GM18867 (cell line): Measurements from ENCODE around the gene HDAC10.

ENCODE experiments used
- ATAC-seq: cut with Tn5 transposase; IDR thresholded peaks from one replicate; pipeline ENCODE4 v1.9.1; 2021; ENCODE audit warnings: mild to moderate bottlenecking, moderate library complexity; ENCODE audit not compliant: unreplicated experiment

The HDAC10 gene

DNA sequence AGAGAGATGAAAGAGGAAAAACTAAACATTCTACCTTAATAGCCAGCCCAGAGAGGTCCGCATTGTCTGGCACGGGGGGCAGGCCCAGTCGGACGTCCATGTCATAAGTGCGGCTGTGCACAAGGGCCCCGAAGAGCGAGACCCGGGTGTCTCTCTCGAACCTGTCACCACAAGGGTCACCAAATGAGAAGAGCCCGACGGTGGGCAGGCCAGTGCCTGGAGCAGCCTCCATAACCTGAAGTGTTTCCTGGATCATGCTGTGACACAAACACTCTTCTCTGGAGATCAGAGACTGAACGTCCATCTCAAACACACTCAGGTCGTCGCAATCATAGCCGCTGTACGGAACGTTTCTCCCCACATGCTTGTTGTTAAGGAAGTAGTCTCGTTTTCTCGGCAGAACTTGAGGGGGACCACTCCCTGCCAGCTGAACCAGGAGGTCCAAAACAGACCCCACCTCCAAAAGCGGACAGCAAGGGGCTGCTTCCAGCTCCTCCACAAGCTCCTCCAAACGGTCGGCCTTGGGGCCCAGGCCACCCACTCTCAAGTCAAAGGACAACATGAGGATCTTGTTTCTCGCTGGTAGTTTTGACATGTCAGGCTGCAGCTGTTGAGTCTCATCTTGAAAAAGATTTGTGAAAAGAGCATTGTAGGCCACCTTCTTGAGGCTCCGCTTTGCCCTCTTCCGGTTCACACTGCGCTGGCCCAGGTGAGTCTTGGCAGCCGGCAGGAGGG, 7.2 kb downstream of the HDAC10 start:
- ATAC-seq: no peak

DNA sequence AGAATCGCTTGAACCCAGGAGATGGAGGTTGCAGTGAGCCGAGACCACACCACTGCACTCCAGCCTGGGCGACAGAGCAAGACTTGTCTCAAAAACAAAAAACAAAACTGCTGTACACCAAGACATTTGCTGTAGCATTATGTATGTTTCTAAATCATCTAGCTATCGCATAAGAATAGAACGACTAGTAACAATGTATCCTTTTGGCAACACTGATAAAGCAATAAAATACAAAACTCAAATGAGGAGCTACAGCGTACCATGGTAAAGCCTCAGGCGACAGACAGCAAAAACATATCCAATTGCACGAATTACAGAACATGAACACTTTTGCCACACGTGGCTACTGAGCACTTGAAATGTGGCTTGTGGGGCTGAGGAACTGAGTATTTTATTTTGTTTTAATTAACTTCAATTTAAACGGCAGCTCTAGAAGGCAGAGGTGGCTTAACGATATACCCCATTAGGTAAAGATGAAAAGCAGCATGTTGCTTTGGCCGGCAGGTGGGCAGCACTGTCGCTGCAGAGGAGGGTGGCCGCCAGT, 8.6 kb downstream of the HDAC10 start:
- no peak for ATAC-seq

DNA sequence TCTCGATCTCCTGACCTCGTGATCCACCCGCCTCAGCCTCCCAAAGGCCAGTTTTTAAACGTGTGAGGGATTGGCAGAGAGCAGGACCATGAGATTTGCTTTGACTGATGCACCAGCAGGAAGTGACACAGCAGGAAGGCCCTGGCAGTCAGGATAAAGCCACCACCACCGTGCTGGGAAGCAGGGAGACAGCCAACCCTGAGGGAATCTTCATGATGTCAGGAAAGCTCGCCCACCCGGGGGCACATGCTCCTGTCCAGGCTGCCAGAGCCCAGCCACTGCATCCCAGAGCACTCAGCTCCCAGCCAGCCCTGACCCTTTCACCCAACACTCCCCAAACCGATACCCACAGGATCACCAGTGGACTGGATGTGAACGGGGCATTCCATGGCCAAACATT, 12.3 kb downstream of the HDAC10 start:
- ATAC-seq: no peak

DNA sequence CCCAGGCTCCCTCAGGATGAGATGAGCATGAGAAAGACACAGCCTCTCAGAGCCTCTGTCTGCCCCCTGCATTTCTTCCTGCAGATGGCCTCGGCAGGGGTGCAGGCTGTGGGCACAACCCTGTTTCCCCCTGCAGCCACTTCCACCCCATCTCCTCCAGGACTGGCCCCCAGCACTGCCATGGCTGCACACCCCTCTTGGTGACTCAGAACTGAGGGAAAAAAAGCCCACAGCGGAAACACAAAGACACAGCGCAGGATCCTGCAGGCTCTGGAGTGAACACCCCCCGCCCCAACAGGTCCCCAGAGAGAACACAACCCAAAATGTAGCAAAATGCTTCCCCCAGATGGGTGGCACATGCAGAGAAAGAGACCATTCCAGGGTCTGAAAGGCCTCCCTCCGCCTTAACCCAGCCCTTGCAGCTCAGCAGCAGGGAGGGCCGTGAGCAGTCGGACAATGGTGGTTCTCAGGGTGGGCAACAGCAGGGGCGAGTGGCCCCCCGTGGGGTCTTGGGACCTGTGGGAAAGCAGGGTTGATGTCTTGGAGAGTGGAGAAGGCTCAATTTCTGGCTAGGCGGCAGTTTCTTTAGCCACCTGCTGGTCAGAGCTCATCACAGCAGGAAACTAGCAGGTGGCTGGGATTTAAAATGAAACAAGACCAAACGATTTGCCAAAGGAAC, 14.2 kb downstream of the HDAC10 start:
- ATAC-seq: no peak

DNA sequence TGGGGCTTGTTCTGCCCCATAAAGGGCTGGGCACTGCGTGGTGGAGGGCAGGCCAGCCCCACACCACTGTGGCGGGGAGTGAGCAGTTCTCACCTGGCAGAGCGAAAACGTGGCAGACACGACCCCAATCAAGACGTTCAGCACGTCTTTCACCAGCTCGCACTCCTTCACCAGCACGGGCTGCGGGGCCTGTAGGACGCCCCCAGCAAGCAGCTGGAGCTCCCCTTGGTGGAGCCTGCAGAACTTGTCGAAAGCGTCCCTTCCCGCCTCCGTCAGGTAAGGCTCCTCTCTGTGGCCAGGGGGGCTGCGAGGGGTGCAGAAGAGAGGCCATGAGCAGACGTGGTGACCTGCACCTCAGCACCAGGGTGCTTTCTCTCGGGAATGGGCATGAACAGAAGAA, 17.8 kb downstream of the HDAC10 start:
- ATAC-seq: no peak

DNA sequence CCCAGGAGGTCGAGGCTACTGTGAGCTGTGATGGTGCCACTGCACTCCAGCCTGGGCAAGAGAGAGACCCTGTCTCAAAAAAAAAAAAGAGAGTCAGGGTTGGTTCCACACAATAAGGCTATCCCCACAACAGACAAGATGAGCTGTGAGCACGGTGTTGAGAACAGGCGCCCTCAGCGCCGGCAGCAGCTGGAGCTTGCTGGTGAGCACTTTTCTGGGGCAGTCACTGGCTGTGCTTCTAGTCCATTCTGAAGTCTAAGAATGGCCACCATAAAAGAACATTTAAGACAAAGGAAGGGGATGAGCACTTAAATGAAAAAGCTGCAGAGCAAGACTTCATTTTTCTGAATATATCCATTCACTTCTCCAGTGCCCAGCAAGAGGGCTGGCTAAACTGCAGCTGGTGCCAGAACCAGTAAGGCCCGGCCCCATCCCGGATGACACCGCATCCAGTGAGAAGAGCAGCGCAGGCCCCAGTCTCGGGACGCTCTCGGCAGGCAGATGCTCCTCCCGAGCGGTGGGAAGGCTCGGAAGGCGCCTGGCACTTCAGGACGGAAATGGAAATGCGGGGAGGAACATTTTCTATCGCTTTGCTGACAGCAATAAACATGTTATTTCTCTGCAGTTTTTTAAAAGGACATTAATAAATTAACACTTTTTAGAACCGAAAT, 18.4 kb downstream of the HDAC10 start:
- ATAC-seq: no peak

DNA sequence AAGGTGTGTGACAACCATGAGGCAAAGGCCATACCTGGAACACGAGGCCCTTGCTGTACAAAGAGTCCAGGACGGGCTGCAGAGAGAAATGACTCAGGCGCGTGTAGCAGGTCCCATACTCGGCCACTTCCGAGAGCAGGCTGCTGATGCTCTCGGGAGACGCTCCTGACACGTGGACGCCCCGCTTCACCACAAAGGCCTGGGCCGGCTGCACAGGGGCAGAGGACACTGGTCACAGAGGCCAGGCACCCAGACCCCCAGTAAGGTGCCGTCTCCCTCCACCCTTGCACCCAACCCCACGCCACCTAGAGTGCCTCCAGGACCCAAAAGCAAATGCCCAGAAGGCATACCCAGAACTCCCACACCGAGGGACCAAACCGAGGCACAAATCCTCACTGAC, 21.7 kb downstream of the HDAC10 start:
- no peak for ATAC-seq

DNA sequence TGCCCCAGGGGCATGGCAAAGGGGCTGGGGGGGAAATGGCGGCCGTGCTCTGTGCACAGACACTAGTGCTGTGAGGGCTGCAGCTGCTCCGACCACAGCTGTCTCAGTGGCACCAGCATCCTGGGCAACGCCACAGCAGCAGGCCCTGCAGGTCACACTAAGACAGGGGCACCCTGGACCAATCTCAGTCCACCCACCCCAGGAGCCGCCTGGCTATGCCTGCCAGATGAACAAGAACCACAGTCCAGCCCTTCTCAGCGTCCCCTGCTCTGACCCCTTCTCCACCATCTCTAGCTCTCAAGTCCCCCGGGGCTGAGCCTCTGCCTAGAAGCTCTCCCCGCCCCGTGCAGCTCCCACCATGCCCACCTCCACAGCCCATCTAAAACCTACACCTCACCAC, 22.7 kb downstream of the HDAC10 start:
- ATAC-seq: no peak

DNA sequence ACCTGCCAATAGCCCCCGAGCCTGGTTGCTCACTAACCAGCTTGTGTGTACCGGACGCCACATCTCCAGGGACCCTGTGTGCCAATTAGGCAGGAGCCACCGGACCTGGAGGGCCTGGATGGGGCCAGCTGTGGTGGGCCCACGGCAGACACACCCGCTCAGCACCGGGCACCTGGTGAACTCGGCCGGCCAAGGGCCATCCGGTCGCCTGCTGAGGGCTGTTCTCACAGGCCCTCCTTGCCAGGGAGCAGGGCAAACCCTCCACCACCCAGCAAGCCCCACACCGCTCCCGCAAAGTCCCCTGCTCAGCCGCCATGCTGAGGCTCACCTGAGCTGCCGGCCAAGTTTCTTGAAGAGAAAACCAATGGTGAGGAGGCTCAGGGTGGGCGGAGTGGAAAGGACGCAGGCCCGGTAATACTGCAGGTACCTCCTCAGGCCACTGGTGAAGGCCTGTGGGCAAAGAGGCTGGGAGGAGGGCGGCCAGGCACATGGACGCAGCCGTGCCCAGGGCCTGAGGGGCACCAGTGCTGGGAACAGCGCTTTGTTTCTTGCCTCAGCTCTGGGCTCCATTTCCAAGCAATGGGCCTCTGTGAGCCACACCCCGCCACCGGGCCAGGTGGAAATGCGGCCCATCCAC, 23.4 kb downstream of the HDAC10 start:
- ATAC-seq: no peak

DNA sequence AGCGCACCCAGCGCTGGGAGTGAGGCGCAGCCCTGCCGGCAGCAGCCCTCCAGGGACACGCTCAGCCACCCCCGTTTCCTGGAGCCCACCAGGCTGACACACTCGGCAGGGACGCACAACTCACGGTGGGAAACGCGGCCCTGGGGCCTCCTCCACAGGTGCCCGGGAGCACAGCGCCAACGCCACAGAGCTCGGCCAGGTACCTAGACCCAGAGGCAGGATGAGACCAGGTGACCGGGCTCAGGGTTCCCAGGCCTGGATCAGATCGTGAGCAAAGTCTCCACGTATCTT, 24.2 kb downstream of the HDAC10 start:
- ATAC-seq: no peak

DNA sequence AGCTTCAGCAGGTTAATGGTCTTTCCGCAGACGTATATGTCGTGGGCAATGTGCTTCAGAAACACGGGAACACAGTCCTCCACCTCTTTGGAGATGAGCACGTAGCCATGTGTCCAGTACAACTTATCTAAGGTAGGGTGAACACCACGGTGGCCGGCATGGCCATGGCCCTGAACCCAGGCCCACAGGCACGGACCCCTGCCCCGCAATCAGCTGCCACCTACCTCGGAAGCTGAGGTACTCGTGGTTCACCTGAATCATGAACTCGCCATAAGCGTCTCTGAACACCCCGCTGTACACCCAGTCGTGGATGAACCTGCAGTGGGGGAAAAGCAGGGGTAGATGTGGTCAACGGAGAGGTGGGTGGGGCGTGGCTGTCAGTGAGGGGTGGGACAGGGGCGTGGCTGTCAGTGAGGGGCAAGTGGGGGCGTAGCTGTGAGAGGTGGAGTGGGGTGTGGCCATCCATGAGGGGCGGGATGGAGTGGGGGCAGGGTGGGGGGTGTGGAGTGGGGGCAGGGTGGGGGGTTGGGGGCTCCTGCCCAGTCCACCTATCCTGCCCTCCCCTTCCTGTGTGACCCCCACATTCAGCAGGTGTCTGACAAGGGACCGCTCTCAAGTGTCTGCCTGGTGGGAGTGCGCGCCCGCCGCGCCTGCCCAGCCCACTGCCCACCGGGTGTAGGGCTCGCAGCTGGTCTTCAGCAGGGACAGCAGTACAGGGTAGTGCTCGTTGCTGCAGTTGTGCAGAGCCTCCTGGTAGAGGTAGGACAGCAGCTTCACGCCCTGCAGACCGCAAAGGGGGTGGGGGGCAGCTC, 24.8 kb downstream of the HDAC10 start:
- no peak for ATAC-seq

DNA sequence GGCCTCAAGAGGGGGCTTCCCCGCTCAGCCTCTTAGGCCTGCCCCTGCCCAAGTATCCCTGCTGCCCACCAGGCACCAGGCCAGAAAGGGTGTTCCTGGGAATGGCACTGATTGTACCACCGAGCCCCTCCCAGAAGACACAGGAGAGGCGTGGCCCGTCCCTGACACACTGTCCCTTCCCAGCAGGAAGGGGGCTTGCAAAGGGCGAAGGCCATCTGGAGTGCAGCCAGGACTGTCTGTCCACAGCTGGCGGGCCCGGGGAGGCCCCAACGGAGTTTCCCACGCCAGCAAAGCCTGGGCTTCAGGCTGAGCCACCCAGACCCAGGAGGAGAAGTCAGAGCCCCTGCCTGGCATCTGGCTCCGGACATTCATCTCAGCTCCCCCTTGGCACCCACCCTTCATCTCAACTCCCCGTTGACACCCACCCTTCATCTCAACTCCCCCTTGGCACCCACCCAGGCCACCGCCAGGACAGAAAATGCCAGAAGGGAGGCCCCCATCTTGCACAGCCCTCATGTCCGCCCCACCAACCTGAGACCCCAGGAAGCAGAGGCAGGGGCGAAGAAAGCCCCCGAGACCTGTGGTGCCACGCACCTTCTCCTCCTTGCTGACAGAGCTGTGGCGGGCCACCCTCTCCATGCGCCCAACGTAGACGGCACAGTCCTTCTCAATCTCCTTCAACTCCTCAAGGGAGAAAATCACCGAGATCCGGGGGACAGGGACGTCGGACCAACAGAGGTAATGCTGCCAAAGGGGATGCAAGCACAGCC, 25.7 kb downstream of the HDAC10 start:
- ATAC-seq: no peak

DNA sequence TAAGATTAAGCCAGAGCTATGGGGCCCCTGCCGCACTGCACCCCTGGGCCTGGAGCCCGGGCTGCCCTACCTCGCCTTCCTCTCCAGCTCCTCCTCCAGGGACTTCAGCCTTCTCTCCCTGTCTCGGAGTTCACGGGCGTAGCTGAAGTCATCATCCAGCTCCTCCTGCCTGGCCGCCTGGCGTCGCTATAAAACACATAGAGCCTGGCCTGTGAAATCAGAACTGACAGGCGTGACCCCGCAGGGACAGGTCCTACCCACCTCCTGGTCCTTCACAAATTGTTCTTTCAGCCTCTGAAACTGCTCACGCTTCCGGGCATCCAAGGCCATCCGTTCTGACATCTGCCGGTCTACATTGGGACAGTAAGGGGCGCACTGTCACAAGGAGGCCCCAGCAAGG, 27.0 kb downstream of the HDAC10 start:
- no peak for ATAC-seq

DNA sequence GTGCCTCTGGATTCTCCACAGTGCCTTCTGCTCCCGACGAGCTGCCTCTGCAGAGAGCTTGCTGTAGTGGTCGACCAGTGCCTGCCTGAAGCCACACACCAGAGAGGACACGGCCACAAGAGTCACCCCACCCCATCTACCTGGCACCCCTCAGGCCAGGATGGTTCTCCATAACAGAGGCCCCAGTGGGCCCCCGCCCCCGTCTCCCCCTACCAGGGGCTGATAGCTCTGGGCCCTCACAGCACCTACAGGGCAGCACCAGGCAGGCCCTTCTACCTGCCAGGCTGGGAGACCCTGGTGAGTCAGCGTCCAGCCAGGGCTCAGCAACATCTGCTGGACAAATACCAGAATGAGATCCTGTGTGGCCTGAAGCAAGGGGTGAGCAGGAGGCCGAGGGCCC, 28.6 kb downstream of the HDAC10 start:
- ATAC-seq: no peak

DNA sequence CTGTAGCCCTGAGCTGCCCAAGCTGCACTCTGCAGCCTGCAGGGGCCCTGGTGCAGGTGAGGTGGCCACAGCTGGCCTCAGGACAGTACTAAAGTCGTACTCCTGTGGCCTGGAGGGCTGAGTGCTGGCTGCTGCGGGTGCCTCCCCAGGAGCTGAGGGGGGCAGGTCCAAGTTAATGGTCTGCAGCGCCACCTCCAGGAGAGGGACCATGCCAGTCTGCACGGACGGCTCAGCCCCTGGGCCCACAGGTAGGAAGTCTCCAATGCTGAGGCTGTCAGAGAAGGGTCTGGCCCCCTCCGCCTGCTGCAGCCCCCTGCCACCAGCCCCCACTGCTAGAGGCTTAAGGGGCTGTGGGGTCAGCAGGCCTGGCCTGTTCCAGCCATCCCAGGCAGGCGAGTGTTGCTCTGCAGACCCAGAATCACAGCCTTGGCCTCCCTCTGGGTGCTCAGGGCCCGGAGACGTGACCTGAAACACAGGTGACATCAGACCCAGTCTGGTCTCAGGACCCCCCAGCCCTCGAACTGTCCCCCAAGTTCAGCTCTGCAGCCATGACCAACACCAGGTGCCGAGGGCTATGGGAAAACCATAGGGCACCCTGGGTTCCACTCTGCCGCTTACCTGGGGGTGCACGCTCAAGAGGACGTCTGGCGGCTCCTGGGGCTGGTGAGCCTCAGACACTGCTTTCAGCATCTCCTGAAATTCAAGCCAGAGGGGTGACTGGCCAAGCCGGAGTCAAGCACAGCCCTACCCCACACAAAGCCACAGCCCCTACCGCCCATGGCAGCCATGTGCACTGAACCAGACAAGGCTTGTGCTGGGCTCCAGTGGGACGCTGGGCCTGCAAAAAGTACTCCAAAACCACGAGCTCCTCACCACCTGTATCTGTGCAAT, 29.4 kb downstream of the HDAC10 start:
- ATAC-seq: no peak

DNA sequence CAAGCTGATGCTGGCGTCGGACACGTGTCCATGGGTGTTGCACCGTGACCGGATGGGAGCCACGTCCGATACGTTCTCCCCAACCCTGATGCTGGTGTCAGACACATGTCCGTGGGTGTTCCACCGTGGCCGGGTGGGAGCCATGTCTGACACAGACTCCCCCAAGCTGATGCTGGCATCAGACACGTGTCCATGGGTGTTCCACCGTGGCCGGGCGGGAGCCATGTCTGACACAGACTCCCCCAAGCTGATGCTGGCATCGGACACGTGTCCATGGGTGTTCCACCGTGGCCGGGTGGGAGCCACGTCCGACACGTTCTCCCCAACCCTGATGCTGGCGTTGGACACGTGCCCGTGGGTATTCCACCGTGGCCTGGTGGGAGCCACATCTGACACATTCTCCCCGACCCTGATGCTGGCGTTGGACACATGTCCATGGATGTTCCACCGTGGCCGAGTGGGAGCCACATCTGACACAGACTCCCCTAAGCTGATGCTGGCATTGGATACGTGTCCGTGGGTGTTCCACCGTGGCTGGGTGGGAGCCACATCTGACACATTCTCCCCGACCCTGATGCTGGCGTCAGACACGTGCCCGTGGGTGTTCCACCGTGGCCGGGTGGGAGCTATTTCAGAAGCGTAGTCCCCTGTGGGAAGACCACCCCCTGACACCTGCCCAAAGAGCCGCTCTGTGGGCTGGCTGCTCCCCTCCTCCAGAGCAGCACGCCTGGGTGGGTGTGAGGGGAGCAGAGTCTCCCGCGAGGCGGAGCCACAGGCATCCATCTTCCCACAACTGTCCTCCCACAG, 30.3 kb downstream of the HDAC10 start:
- ATAC-seq: no peak

DNA sequence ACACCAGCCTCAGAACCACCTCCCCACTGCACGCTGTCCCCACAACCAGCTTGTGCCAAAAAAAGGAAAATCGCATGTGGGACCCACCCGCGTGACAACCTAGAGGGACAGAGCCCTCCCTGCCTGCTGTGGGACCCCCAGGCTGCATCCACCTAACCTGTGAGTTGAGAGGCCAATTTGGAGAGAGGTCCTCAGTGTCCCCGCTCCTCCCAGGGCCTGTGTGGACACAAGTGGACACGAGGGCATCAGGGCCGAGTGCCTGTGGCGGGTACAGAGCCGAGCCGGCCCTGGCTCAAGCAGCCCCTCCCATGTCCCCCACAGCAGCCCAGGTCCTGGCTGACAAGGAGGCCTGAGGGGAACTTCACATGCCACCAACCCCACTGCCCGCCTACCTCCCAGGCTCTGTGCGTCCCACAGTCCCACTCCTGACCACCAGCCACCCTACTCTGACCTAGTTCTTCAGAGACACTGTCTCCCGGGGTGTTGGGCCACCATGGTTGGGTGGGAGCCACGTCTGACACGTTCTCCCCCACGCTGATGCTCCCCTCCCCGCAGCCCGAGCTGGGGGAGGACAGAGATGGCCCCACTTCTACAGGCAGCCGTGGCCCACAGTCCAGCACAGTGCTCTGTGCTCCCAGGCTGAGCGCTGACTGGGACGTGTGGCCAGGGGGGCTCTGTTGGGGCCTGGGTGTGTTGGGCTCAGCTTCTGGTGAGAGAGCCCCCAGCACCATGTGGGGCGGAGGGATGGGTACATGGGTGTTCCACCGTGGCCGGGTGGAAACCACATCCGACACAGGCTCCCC, 31.1 kb downstream of the HDAC10 start:
- ATAC-seq: no peak
